Measurements from ENCODE around the gene NTMT2. TPM values are rescaled to one million over a fixed set of nuclear protein-coding genes. Genes with fewer than 3 reads are reported as not detected.

Gene NTMT2
- total RNA-seq, 1 experiment from 2014 or later = not detected

- H3K4me1 ChIP-seq (ENCODE audit: control insufficient read depth, insufficient read depth, low read length) = no peaks in the 10 kb centered on the region
- no peaks in the 10 kb centered on the region for H3K9me3 ChIP-seq (ENCODE audit: control insufficient read depth, insufficient read depth, low read depth, low read length)
- ChIA-PET CTCF (no interaction called here), POLR2A (no interaction called here)
- DNase-seq (ENCODE audit: low read depth, low spot score) (no peak), ATAC-seq (no peak)
- intact Hi-C loops (cut with micrococcal nuclease; ENCODE audit: unreplicated experiment) = no loop called here
- in situ Hi-C loops (cut with HindIII; ENCODE audit: low pct_unique_long_range_greater_than_20kb, low sequenced_read_pairs) = no loop called here
- no peaks in the 10 kb centered on the region for H3K36me3 ChIP-seq (ENCODE audit: control insufficient read depth, insufficient read depth, low read length)
- H3K27ac ChIP-seq (ENCODE audit: low read length) = no peak overlapping the region
- H3K27me3 ChIP-seq (ENCODE audit: control insufficient read depth, insufficient read depth, low read length) = no peaks in the 10 kb centered on the region
- no TSS peak for BruUV-seq (replicated peaks)
- H3K4me3 ChIP-seq (ENCODE audit: low read depth in 2 of 2, low read length in 2 of 2) = no peak overlapping the region
- no peak for TF ChIP-seq REST (IDR thresholded peaks at IDR 0.05; ENCODE audit: insufficient read depth in 1 of 2, low read depth in 2 of 2, low read length in 1 of 2)
- no peak for TF ChIP-seq POLR2AphosphoS5 (IDR thresholded peaks at IDR 0.05; ENCODE audit: low read depth, low read length)
- TF ChIP-seq TCF7L2 (IDR thresholded peaks at IDR 0.05; ENCODE audit: low read depth, low read length) = no peak
- TF ChIP-seq SIN3A (IDR thresholded peaks at IDR 0.05; ENCODE audit: borderline replicate concordance, insufficient read depth, low read depth, low read length) = no peak
- no peak for TF ChIP-seq CTCF (IDR thresholded peaks at IDR 0.05)
Measured at GRCh38 chr1:170194451-170194850, 48.7 kb downstream of the NTMT2 start.

- H3K9me3 ChIP-seq (ENCODE audit: control insufficient read depth, insufficient read depth, low read depth, low read length) = no peaks in the 10 kb centered on the region
- TF ChIP-seq CTCF (IDR thresholded peaks at IDR 0.05) (no peak), REST (IDR thresholded peaks at IDR 0.05; ENCODE audit: insufficient read depth in 1 of 2, low read depth in 2 of 2, low read length in 1 of 2) (no peak), SIN3A (IDR thresholded peaks at IDR 0.05; ENCODE audit: borderline replicate concordance, insufficient read depth, low read depth, low read length) (no peak), POLR2AphosphoS5 (IDR thresholded peaks at IDR 0.05; ENCODE audit: low read depth, low read length) (no peak), TCF7L2 (IDR thresholded peaks at IDR 0.05; ENCODE audit: low read depth, low read length) (no peak)
- CTCF ChIA-PET = no interaction called here
- H3K27ac ChIP-seq (ENCODE audit: low read length) = no peak overlapping the region
- H3K4me1 ChIP-seq (ENCODE audit: control insufficient read depth, insufficient read depth, low read length) = no peaks in the 10 kb centered on the region
- POLR2A ChIA-PET = no interaction called here
- no peak overlapping the region for H3K4me3 ChIP-seq (ENCODE audit: low read depth in 2 of 2, low read length in 2 of 2)
- no peak for DNase-seq (ENCODE audit: low read depth, low spot score)
- in situ Hi-C loops (cut with HindIII; ENCODE audit: low pct_unique_long_range_greater_than_20kb, low sequenced_read_pairs) (no loop called here), intact Hi-C loops (cut with micrococcal nuclease; ENCODE audit: unreplicated experiment) (no loop called here)
- H3K36me3 ChIP-seq (ENCODE audit: control insufficient read depth, insufficient read depth, low read length) = no peaks in the 10 kb centered on the region
- no peaks in the 10 kb centered on the region for H3K27me3 ChIP-seq (ENCODE audit: control insufficient read depth, insufficient read depth, low read length)
- no TSS peak for BruUV-seq (replicated peaks)
- no peak for ATAC-seq
Measured at GRCh38 chr1:170196490-170197236, 50.9 kb downstream of the NTMT2 start.

Measured in Panc1 (cell line).